ENCODE measurements around the gene CELSR3. TPM values are rescaled to one million over a fixed set of nuclear protein-coding genes. Genes with fewer than 3 reads are reported as not detected.

The CELSR3 gene
- total RNA-seq, 1 donor from 2014 or later, result 0.64 TPM

GRCh38 chr3:48587686-48588085, 75.0 kb downstream of the CELSR3 start:
- no peak for DNase-seq (ENCODE audit: low spot score)

Small RNA genes lying within 50 kb of the gene (microRNA-seq; reads per million reads assigned to microRNA genes)
- not detected for gene MIR4793 (ENCODE audit: borderline number of aligned reads)

Other genes starting within 250 kb of the CELSR3 start
- gene PLXNB1, start 232.8 kb downstream of the CELSR3 start, total RNA-seq, result 40.0 TPM
- 11.6 TPM for gene CCDC51, start 222.8 kb downstream of the CELSR3 start, total RNA-seq
- 144 TPM for gene TMA7, start 222.6 kb downstream of the CELSR3 start, total RNA-seq
- 7.2 TPM for gene ATRIP, start 216.1 kb downstream of the CELSR3 start, total RNA-seq
- gene SHISA5, start 158.7 kb downstream of the CELSR3 start, total RNA-seq, result 170 TPM
- 4.6 TPM for gene PFKFB4, start 106.1 kb downstream of the CELSR3 start, total RNA-seq
- gene UCN2, start 99.1 kb downstream of the CELSR3 start, total RNA-seq, result not detected
- 0.84 TPM for gene COL7A1, start 67.6 kb downstream of the CELSR3 start, total RNA-seq
- gene UQCRC1, start 53.2 kb downstream of the CELSR3 start, total RNA-seq, result 148 TPM
- gene TMEM89, start 41.1 kb downstream of the CELSR3 start, total RNA-seq, result not detected
- 11.5 TPM for gene SLC26A6, start 27.4 kb downstream of the CELSR3 start, total RNA-seq
- 19.9 TPM for gene NCKIPSD, start 23.0 kb upstream of the CELSR3 start, total RNA-seq
- gene IP6K2, start 54.3 kb upstream of the CELSR3 start, total RNA-seq, result 40.4 TPM
- gene PRKAR2A, start 185.0 kb upstream of the CELSR3 start, total RNA-seq, result 72.1 TPM
- 46.1 TPM for gene SLC25A20, start 236.0 kb upstream of the CELSR3 start, total RNA-seq